HG03439 (cell line): ENCODE measurements around the gene TMA7.

Experiments
- ATAC-seq: cut with Tn5 transposase; IDR thresholded peaks from one replicate; pipeline ENCODE4 v1.9.1; 2021; ENCODE audit warnings: mild to moderate bottlenecking, moderate library complexity; ENCODE audit not compliant: unreplicated experiment

Gene TMA7

DNA sequence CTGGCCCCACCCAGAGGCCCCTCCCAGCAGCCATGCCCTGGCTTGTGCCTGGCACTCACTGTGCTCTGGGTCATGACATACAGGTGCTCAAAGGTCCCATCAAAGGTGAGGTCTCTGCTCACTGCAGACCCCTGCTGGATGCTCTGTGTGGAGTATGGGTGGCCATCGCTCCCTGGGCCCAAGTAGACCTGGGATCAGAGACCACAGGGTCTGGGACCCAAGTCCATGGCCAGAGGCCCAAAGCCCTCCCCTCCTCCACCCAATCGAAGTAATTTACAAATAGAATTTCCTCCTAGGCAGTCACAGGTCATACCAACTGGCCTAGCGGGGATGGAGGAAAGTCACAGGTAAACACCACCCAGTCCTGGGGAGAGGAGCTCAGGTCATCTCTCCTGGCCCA lies 17.8 kb upstream of the TMA7 start:
- ATAC-seq = no peak

DNA sequence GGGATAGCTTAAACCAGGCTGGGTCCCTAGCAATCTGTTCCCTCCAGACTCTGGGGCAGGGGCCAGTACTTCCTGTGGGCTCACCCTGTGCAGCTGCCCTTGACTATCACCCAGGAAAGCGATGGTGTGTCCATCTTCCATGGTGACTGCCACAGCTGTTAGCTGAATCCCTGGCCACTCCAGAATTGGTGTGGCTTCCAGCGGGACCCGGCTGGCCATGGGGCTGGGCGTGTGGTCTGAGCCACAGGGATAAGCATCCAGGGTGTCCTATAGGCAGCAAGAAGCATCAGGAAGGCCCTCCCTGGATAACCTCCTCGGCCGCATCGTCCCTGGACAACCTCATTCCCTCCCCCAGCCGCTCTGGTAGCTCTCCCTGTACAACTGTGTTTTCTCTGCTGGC lies 17.4 kb upstream of the TMA7 start:
- no peak for ATAC-seq

DNA sequence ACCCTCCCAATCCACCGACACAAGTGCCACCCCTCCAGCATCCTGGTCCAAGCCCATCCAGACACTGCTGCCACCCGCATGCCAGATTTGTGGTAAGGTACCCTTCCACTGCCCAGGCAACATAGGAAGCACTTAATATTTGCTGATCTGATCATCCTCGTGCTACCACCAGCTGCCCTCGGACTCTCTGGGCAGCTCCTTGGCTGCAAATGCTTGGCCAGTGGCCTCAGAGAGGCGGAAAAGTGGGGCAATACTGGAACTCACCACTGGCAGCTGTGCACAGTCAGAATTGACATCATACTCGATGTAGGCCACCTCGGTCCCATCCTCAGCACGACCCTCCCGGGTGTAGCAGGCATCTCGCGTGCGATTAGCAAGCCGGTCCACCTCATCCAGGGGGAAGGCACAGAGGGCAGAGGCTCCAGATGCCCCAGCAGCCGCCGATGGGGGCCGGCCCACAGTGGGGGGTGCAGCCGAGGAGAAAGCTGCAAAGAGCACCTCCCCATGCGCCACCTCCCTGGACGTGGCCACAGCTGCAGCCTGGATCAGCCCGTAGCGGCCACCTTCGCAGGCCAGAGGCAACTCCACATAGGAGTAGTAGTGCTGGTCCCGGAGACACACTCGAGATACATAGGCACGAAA lies 16.7 kb upstream of the TMA7 start:
- no peak for ATAC-seq

GRCh38 chr3:48423883-48424695 lies 16.0 kb upstream of the TMA7 start:
- ATAC-seq = no peak

GRCh38 chr3:48425281-48425812 lies 14.7 kb upstream of the TMA7 start:
- no peak for ATAC-seq

GRCh38 chr3:48426401-48426909 lies 13.6 kb upstream of the TMA7 start:
- no peak for ATAC-seq

DNA sequence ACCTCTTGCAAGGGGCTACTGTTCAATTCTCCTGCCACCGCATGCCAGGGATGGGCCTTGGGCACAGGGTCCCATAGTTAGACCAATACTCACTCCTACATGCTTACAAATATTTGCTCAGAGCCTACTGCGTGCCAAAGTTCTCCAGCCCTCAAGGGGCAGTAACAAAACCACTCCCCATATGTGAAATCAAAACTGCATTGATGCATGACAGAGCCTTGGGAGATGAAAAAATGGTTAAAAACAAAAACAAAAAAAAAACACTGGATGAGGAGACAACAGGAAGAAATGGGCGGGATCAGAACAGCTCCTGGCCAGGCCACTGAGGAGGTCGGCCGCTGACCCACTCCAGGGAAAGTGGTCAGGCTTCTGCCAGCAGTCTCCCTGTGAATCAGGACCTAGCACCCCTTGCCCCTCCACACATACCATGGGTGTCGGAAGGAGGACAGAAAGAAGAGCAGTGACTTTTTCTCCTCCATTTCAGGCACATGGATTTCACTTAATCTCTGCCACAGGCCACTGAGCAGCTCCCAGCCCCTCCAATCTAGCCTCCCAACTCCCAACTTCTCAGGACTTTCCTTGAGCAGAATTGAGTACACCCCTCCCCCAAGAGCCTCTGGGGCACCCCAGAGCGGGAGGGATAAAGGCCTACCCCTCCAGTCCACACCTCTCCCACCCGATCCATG lies 13.0 kb upstream of the TMA7 start:
- ATAC-seq = no peak

DNA sequence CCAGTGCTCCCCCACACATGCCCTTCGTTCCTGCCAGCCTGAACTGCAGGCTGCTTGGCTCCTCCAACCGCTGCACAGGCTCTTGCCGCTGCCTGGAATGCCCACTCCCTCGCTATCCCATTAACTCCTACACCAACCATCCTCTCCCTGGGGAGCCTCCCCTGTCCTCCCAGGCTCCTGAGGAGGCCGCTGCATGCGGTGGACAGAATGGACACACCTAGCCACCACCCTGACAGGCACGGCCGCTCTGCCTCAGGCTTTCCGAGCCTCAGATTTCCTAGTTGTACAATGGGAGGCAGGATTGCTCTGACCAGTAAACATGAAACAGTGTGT lies 12.5 kb upstream of the TMA7 start:
- ATAC-seq = no peak

- no peak for ATAC-seq
These were observed 11.9 kb upstream of the TMA7 start for GRCh38 chr3:48428088-48428571.

DNA sequence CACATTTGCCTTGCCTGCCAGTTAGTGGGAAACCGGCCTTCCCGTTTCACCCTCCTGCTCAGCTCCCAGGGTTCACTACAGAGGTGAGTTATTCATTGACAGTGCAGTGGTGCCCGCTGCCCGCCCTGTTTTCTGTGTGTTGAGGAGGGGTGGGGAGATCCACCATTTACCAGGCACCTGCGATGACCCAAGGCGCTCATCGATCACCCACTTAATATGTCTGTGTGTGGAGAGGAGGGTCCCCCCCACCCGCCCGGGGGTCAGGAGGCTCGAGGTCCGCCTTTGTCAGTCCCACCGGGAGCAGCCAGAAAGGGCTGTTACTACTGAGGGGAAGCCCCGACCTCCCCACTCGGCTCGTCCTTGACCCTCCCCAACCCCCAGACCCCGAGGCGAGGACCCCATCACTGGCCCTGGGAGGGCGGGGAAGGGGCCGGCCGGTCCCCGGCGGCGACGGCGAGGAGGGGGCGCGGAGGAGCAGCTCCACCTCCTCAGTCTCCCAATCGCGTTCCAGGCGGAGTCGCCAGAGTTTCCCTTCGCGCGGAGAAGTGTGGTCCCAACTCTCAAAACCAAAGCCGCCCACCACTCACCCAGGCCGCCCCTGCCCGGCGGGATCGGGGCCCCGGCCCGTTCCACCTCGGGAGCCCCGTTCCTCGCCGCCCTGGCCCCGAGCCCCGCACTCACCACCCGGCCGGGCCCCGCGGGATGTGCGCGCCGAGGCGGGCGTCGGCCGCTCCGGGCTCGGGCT lies 11.3 kb upstream of the TMA7 start:
- no peak for ATAC-seq

DNA sequence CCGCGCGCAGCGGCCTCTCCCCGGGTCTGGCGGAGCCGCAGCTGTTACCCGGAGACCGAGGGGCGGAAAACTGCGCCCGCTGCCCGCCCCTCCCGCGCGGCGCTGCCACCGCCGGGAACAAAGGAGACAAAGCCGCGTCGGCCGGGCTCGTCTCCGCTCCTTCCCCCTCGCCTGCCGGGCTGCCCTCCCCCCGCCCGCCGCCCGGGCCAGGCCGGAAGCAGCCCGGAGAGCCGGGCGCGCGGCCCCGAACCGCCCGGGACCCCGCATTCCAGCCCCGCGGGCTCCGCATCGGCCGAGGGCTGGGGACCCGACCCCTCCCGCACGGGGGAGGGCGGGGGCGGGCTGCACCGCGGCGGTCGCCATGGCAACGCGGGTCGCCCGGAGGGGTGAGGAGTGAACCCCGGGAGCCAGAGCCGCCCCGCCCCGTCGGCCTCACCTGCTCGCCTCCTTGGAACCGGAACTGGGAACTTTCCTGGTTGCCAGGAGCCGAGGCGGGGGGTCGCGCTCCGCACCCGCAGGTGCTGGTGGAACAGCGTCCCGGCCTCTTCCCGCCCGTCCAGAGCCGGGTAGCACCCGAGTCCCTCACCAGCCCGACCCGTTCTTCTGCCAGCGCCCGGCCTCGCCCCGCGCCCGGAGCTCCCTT lies 10.6 kb upstream of the TMA7 start:
- ATAC-seq = no peak

DNA sequence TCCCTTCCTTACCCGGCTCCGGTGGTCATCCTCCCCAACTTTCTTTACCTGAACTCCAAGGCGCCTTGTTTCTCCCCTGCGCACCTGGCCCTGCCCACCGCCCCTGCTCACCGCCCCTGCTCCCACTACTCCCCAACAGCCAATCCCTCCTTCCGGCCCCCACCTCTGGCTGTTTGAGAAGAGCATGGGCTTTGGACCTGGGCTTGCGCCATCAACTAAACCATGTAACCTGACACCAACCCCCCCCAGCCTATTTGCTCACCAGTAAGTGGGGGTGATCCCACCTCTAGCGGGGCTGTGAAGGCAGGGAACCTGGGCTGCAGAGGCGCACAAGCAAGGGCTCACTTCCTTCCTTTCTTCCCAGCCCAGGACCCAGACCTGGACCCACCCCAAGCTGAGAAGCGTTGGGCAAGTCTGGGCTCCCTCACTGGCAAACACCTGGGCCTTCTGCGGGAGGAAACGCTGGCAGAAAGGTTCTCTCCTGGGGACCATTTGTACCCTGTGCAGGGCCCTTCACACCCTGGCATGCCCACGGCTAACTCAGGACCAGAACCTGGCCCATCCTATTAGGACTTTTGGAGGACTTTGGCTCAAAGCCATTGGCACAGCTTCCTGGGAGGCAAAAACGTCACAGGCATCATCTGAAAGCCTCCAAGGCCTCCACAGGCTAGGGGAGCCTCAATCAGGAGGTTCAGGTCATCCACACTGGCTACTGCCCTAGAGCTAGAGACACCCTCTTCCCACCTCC lies 9.9 kb upstream of the TMA7 start, which contains the start of gene PLXNB1:
Gene PLXNB1 (minus strand): TSS at position 127 of the 748 bp plus-strand sequence. CDS start 5,475 bp downstream, outside the sequence.
- ATAC-seq = no peak

DNA sequence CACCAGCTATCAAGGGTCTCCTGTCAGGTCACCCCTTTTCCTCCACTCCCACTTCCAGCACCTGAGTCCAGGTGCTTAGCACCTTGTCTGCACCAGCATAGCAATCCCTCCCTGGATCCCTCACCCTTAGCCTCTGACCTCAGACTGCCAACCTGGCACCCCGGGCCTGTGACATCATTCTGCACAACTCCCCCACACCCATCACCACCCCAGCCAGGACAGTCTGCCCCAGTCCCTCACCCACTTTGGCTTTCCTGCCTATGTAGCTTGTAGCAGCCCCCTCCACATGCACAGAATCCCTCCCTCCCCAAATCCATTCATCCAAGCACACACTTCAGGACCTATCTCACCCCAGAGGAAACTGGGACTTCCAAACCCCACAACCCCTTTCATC lies 9.4 kb upstream of the TMA7 start:
- ATAC-seq = no peak

DNA sequence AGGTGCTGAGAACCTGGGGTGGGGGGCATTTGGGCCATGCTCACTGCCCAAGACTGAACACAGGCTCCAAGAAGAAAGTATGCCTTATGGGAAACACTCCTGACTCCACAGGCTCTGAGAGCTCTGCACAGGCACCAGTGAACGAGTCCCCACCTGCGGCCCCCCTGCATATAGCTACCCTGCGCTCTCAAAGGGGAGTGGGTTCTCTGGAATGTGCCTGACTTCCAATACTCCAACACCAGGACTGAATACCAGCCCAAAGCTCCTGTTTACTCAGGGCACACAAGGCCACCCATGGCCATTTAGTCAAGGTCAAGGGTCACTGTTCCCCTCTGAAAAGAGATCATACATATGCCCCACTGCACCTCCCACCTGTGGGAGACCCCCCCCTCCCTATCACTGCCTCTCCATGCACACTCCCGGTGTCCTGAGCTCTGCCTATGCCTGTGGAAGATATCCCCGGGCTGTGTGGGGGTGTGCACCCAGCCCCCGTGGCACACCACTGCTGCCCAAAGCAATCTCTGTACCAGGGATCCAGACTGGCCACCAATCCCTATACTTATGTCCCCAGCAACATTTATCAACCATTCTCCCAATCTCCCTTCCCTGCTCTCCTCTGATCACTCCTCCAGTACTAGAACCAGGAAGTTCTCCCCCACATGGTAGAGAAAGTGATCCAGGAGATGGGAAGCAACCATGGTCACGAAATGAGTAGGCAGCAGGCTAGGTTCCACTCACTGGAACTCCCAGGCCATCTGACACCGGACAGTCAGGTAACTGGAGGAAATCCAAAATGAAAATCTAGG lies 8.6 kb upstream of the TMA7 start:
- ATAC-seq = no peak

- no peak for ATAC-seq
These were observed 7.4 kb upstream of the TMA7 start for GRCh38 chr3:48432411-48433371.

- no peak for ATAC-seq
These were observed 6.5 kb upstream of the TMA7 start for GRCh38 chr3:48433472-48434118.

DNA sequence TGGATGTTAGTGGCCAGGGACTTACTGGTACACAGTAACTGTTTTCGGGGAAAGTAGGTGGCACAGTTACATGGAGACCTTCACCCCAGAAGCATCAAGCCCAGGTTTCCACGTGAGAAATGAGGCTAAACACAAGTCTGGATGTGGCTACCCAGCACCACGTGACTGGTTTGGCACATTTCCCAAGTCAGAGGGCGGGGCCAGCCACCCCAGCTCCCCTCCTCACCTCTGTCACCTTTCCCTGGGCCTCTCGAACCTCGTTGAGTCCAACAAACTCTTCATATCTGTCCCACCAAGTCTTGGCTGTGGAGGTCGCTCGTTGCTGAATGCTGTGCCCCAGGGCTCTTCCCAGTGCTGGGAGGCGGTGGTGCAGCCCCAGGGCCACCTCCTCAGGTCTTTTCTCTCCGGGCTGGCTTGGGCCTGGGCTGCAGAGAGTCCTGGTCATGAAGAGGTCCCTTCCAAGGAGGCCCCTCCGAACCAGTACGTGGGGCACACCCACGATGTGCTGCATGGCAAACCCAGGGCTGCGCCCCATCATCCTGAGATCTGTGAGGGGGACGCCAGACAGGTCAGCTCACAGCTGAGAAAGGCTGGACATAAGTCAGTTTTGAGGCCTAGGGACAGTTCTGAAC lies 5.3 kb upstream of the TMA7 start:
- no peak for ATAC-seq
